ENCODE data around the gene PRIM1.

DNA sequence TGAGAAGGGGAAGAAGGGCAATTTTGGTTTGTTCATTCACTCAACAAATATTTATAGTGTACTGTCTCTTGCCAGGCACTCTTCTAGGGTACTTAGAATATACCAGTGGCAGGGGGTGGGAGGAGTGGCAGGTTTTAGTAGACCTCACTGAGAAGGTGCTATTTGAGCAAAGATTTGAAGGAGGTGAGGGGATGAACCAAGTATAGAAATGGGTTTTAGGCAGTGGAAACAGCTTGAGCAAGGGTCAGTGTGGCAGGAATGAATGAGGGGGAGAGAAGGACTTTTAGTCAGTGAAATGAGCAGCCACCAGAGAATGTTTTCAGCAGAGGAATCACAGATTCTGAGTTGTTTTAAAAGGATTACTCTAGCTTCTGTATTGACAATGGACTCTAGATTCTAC, 2.3 kb downstream of the PRIM1 start:
- TF ChIP-seq TAF1 (IDR thresholded peaks at IDR 0.05; ENCODE audit: low read depth, low read length) (no peak), POLR2AphosphoS5 (IDR thresholded peaks at IDR 0.05; ENCODE audit: low read depth, low read length) (no peak), POLR2A (IDR thresholded peaks at IDR 0.05; ENCODE audit: low read depth, low read length) (no peak), SPI1 (IDR thresholded peaks at IDR 0.05; ENCODE audit: low read depth, low read length) (no peak), PAX5 (IDR thresholded peaks at IDR 0.05; ENCODE audit: insufficient read depth, low read length, severe bottlenecking) (no peak), POU2F2 (IDR thresholded peaks at IDR 0.05; ENCODE audit: low read depth, low read length) (no peak)
